ENCODE results near the gene FGFR4.

Gene FGFR4

GRCh38 chr5:177105691-177106476 lies 19.2 kb downstream of the FGFR4 start:
- DNase-seq (ENCODE audit: extremely low read depth, low read depth): no peak
- TF ChIP-seq CTCF (IDR thresholded peaks at IDR 0.05; ENCODE audit: low read depth, low read length): no peak

GRCh38 chr5:177107159-177107558 lies 20.4 kb downstream of the FGFR4 start:
- no peak for TF ChIP-seq CTCF (IDR thresholded peaks at IDR 0.05; ENCODE audit: low read depth, low read length)
- DNase-seq (ENCODE audit: extremely low read depth, low read depth): no peak

GRCh38 chr5:177109810-177110209 lies 23.1 kb downstream of the FGFR4 start:
- DNase-seq (ENCODE audit: extremely low read depth, low read depth): no peak
- no peak for TF ChIP-seq CTCF (IDR thresholded peaks at IDR 0.05; ENCODE audit: low read depth, low read length)

- DNase-seq (ENCODE audit: extremely low read depth, low read depth): no peak
- peak; percentile 98 for TF ChIP-seq CTCF (IDR thresholded peaks at IDR 0.05; ENCODE audit: low read depth, low read length)
Observed at GRCh38 chr5:177111720-177112394, 25.1 kb downstream of the FGFR4 start.

- TF ChIP-seq CTCF (IDR thresholded peaks at IDR 0.05; ENCODE audit: low read depth, low read length): no peak
- DNase-seq (ENCODE audit: extremely low read depth, low read depth): no peak
Observed at GRCh38 chr5:177112589-177113220, 26.0 kb downstream of the FGFR4 start.

GRCh38 chr5:177113566-177114424 lies 27.1 kb downstream of the FGFR4 start:
- no peak for DNase-seq (ENCODE audit: extremely low read depth, low read depth)
- TF ChIP-seq CTCF (IDR thresholded peaks at IDR 0.05; ENCODE audit: low read depth, low read length): no peak; the same call in none of the 2 replicates
